ENCODE data around the gene SPECC1. TPM values are rescaled to one million over a fixed set of nuclear protein-coding genes. Genes with fewer than 3 reads are reported as not detected.

The SPECC1 gene
- total and polyA plus RNA-seq, 10 of the 15 experiments (the other 5 are each of a cell fraction or from before 2014, with no cell fraction given), result 6.4 to 40.6 (median 23.9) TPM

- ChIA-PET CTCF (interaction anchor here (0.7 kb wide), 1 partner anchor 86 kb away, joined by 3 read pairs; no protein-coding TSS in a partner anchor), POLR2A (no interaction called here), RAD21 (ENCODE audit: unreplicated experiment) (no interaction called here), SMC1A (ENCODE audit: uncharacterized antibody, unreplicated experiment) (no interaction called here)
- no peak overlapping the region for H3K9ac ChIP-seq (ENCODE audit: control insufficient read depth, insufficient read depth, low read length)
- DNase-seq (ENCODE audit: low read depth, low spot score) (no peak), FAIRE-seq (no peak), ATAC-seq (no peak)
- TF ChIP-seq EP300 (IDR thresholded peaks at IDR 0.05; ENCODE audit: borderline replicate concordance in 1 of 2, control insufficient read depth in 1 of 2, low read depth in 2 of 2, low read length in 2 of 2) (no peak), RAD21 (IDR thresholded peaks at IDR 0.05; ENCODE audit: insufficient read depth, low read depth, low read length) (no peak), USF1 (IDR thresholded peaks at IDR 0.05; ENCODE audit: borderline replicate concordance, extremely low read length, insufficient read depth, low read depth, low read length) (no peak), ZNF274 (IDR thresholded peaks at IDR 0.05; ENCODE audit: insufficient read depth, insufficient read length) (no peak), PAX5 (IDR thresholded peaks at IDR 0.05; ENCODE audit: borderline replicate concordance, low read depth, low read length) (no peak), MTA3 (IDR thresholded peaks at IDR 0.05; ENCODE audit: borderline replicate concordance, low read length) (no peak)
- TF ChIP-seq, protein P1, sequence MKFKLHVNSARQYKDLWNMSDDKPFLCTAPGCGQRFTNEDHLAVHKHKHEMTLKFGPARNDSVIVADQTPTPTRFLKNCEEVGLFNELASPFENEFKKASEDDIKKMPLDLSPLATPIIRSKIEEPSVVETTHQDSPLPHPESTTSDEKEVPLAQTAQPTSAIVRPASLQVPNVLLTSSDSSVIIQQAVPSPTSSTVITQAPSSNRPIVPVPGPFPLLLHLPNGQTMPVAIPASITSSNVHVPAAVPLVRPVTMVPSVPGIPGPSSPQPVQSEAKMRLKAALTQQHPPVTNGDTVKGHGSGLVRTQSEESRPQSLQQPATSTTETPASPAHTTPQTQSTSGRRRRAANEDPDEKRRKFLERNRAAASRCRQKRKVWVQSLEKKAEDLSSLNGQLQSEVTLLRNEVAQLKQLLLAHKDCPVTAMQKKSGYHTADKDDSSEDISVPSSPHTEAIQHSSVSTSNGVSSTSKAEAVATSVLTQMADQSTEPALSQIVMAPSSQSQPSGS (IDR thresholded peaks at IDR 0.05; ENCODE audit: low read length), result no peak
- H2AFZ ChIP-seq (ENCODE audit: control insufficient read depth, low read depth, low read length), result no peak overlapping the region
- H3K27me3 ChIP-seq (replicated peaks in 1 of 2; ENCODE audit: control insufficient read depth in 2 of 2, insufficient read depth in 2 of 2, low read length in 1 of 2), result no peaks in the 10 kb centered on the region
- no peaks in the 10 kb centered on the region for H3K9me3 ChIP-seq (replicated peaks; ENCODE audit: control insufficient read depth, insufficient read depth, low read length)
- no peak overlapping the region for H3K4me2 ChIP-seq (ENCODE audit: control insufficient read depth, insufficient read depth)
- WGBS (ENCODE audit: insufficient coverage, insufficient replicate concordance, low lambda C conversion rate, missing lambda C conversion rate), result 68% methylated on average over 8 of the region's 8 CpGs
- BruUV-seq (replicated peaks), result no TSS peak
- intact Hi-C loops (cut with micrococcal nuclease; ENCODE audit: unreplicated experiment) (loop anchor here (5.0 kb wide), 1 partner anchor 39 kb away; no protein-coding TSS in a partner anchor), in situ Hi-C loops (cut with MboI) (no loop called here)
- no peaks in the 10 kb centered on the region for H4K20me1 ChIP-seq (ENCODE audit: control insufficient read depth, insufficient read depth)
- H3K4me3 ChIP-seq, result no peak overlapping the region
- no peak overlapping the region for H3K27ac ChIP-seq (ENCODE audit: control insufficient read depth, insufficient read depth)
- no peaks in the 10 kb centered on the region for H3K36me3 ChIP-seq (ENCODE audit: control insufficient read depth in 2 of 2, insufficient read depth in 2 of 2, low read length in 1 of 2)
- no peaks in the 10 kb centered on the region for H3K4me1 ChIP-seq (ENCODE audit: control insufficient read depth, insufficient read depth, low read length)
- no peaks in the 10 kb centered on the region for H3K79me2 ChIP-seq (ENCODE audit: control insufficient read depth, insufficient read depth, low read length)
These were observed 87.3 kb downstream of the SPECC1 start for GRCh38 chr17:20096430-20096829.
